Suppressor macrophage (primary cell): ENCODE data around the gene ANKHD1.

Experiments used
- DNase-seq, 4 experiments: peaks; one replicate each; pipeline ENCODE4 v3.0.0-alpha.2; 2020 to 2022

The ANKHD1 gene

DNA sequence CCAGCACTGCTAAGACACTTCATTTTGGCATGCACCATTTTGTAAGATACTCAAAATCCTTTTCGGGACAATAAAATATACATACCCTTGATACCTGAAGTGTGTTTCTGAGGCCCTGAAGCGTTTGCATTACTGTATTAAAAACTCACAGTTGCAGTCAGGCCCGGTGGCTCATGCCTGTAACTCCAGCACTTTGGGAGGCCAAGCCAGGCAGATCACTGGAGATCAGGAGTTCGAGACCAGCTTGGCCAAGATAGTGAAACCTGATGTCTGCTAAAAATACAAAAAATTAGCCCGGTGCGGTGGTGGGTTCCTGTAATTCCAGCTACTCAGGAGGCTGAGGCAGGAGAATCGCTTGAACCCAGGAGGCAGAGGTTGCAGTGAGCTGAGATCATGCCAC, 143.4 kb downstream of the ANKHD1 start:
- no peak for DNase-seq

DNA sequence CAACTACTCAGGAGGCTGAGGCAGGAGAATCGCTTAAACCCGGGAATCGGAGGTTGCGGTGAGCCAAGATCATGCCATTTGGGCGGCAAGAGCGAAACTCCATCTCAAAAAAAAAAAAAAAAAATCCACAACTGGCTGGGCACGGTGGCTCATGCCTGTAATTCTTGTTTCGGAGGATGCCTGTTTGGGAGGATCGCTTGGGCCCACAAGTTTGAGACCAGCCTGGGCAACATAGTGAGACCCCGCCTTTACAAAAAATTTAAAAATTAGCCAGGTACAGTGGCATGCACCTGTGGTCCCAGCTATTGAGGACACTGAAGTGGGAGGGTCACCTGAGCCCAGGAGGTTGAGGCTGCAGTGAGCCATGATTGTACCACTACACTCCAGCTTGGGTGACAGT, 144.0 kb downstream of the ANKHD1 start:
- no peak for DNase-seq

DNA sequence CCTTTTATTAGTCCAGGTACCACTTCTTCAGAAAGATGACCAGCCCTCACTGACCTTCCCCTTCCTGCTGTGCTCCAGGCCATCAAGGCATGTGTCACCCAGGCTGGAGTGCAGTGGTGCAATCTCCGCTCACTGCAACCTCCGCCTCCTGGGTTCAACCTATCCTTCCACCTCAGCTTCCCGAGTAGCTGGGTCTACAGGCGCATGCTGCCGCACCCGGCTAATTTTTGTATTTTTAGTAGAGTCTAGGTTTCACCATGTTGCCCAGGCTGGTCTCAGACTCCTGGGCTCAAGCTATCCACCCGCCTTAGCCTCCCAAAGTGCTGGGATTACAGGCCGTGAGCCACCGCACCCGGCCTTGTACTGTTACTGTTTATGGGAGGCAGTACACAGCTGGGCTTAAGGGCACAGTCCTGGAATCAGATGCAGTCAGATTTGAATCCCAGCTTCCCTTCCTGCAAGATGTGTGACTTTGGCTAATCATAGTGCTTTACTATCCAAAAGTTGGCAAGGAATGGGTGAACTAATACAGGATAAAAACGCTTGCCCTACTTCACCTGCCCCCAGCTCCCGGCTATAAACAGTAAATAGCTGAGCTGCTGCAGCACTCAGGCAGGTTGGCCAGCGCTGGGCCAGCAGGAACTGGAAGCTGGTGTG, 145.3 kb downstream of the ANKHD1 start:
- peak in 3 of 4 experiments; percentile 22 to 45 (median 41) for DNase-seq

DNA sequence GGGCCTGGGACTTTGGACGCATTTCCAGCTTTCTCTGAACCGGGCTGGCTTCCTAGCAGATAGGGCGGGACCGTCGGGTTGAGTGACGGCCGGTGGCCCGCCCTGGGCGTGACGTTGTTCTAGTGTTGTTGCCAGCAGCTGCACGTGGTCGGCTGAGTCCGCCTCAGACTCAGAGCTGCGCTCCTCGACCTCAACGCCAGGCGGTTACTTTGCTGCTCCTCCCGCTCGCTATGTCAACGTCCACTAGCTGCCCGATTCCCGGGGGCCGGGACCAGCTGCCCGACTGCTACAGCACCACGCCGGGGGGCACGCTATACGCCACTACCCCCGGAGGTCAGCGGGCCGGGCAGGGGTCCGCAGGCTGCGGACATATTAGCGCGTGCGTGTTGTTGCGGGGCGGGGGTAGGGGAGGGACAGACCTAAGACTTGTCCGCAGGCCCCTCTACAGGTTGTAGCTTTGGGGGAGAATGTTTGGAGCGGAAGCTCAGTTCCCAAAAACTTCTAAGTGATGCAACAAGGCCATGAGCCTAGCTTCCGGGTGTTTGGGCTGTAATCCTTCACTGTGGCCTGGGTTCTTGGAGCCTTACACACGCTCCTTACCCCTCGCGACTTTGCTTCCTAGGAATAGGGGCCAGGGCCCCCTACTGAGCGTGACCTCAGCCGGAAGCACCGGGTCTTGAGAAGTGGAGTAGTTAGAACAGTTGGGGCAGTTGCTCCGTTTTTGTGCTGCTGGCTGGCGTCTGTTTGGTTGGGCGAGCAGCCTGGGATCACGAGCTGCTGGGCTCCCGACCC, 146.1 kb downstream of the ANKHD1 start, which contains the start of gene EIF4EBP3:
EIF4EBP3 (plus strand) TSS at position 155 of the 792 bp plus-strand sequence; CDS start at position 231, 76 bp downstream.
- DNase-seq = peak; percentile 97 to 98 (median 97)

DNA sequence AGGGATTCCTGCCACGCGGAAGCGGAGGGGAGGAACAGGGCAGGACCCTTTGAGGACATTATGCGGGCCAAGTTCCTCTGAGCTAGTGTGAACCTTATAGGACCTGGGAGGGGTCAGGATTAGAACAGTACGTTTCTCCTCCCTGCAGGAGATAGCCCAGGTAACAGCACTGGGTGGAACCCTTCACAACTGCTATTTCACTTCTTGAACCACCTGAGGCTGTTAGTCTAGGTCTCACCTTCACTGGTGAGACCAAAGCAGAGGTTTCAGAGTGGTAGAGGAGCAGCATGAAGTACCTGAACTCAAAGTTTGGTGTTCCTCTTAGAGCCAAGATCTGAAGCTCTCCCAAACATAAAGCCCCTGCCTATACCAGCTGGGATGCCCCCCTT, 146.7 kb downstream of the ANKHD1 start:
- no peak for DNase-seq

DNA sequence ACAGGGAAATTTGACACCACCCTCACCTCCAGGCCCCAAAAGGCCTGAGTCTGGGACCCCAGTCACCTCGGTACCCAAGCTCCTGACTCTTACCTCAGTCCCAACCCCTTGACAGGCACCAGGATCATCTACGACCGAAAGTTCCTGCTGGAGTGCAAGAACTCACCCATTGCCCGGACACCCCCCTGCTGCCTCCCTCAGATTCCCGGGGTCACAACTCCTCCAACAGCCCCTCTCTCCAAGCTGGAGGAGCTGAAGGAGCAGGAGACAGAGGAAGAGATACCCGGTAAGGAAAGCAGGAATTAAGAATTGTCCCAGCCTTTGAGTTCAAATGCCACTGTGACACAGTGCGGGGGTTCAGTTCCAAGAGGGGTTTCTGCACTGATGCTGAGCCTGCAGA, 147.2 kb downstream of the ANKHD1 start:
- no peak for DNase-seq

DNA sequence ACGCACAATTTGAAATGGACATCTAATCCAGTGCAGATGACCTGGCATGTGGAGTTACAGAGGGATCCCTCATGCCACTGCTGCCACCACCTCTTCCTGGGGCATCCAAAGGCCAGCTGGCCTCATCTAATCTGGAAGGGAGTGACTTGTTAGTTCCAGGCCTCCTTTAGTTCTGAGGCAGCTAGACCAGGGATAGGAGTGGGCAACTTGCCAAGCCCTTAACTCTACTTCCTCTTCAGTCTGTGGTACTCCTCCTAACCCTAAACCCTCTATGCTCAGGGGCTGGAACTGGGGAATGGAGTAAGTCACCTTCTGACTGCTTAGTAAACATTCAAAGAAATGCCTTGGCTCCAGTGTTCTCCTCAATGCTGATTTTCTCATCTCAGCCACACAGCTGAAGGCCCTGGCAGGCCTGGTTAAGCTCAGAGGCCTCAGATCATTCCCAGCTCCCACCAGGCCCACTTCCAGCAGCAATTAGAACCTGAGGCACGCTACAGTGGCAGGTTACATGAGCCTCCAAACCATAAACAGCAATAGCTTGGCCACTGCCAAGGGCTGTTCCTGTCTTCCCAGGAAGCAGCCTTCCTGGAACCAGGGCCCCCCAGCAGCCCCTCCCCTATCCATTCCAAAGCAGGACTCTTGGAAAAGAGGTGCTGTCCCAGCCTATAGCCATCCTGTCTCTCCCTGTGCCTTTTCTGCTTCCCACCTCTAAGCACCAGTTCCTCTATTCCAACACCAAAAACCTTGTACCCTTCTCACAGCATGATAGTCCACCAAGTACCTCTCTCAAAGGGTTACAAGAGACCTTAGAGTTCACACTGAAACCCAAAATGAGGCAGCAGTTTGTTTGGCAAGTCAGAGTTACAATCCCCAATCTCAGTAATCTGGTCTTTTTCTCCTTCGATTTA, 147.9 kb downstream of the ANKHD1 start:
- peak; percentile 88 to 95 (median 92) for DNase-seq

DNA sequence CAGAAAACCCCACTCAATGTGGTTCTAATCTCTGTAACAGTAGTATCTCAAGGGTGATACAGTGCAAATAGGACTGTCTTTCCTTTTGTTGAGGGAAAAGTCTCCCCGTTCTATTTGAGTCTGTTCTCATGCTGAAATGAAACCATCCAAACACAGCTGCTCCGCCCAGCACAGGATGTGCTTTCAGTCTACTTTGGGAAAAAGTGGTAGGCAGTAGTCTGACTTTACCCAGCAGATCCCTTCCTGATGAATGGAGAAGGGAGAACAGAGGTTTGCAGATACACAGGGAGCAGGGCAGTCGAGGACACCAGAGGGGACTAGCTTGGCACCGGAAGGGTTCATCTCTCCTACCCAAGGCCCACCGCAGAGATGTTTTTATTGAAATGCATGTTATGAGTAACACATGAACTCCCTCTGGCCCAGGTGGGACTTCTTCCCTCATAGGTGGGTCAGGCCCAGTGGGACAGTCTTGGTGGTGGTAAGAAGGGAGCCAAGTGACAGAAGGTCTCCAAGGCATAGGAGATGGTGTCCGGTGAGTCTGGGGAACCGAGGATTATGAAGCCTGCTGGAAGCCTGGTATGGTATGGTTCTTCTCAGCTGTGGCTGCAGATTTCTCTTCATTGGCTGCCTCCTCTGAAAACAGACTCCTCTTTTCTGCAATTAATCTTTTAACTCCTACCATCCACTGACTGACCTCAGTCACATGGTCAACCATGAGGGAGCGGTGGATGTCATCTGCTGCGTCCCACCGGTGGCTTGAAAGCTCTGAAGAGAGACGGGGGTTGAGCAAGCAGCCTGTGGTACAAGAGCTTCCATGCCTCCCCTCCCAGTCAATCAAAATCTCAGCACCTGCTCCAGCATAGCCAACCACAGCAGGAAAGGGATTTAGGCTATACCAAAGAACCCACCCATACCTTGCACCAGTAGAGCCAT, 148.8 kb downstream of the ANKHD1 start:
- no peak for DNase-seq

DNA sequence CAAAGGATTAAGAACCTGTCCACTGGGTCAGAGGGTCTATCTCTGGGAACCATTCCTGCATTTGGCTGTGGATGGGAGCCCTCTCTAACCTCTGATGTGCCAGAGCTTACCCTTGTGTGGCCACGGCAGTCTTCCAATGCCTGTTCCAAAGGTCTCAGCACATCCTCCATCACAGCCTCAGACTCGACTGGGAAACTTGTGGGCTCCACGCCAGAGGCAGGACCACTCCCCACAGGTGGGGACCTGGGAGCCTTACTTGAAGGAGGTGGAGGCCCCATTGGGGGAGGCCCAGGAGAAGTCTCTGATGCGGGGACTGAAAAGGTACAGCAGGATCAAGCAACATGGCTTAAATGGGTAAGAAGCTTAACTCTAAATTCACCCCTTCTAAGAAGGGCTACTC, 150.2 kb downstream of the ANKHD1 start:
- no peak for DNase-seq

DNA sequence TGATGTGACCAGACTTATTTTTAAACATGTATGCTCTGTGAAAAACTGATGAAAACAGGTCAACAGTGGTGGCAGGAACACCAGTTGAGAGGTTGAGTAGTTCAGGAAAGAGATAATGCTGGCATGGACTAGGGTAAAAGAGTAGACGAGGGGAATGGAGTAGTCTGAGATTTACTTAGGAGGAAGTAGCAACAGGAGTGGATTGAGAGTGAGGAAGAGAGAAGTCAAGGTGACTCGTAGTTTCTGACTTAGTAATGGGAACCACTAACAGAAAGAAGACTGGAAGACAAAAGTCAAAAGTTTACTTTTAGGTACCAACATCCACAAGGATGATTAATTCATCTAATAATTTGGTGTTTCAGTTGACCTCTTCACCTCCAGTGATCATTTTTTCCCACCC, 152.0 kb downstream of the ANKHD1 start:
- peak in 2 of 4 experiments; percentile 22 to 43 for DNase-seq

DNA sequence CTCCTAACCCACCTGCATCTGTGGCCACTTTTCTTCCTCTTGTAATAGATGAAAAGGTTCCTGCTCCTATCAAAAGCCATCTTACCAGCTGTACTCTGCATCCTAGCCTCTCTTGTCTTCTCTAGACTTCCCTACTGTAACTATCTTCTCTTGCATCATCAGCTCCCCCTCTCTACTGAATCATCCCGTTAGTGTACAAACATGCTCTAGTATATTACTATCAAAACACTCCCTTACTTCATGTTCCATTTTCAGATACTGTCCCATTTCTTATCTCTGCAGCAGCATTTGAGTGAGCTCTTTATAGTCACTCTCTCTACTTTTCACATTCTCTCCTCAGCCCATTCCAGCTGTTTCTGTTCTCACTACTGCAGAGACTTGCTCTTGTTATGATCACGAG, 152.8 kb downstream of the ANKHD1 start:
- DNase-seq = peak in 2 of 4 experiments; percentile 47 to 58

DNA sequence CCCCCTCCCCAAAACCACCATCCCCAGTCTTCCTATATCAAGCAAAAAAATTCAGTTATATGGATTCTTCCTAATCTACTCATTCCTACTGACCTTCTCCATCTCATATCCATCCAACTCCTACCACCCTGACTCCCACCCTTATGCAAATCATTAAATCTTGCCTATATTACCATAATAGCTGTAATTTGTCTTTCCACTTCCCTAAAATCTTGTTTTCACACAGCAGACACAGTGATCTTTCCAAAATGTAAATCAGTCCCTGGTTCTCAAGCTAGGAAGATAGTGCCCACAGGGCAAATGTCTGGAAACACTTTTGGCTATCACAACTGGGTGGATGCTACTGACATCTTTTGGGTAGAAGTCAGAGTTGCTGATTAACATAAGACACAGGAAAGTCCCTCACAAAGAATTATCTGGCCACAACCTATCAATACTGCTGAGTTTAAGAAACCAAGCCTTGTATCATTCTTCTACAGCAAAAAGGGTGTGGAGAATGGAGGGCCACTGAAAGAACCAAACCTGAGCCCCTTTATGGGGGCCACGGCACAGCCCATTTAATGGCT, 154.2 kb downstream of the ANKHD1 start:
- DNase-seq = peak in 1 of 4 experiments; percentile 22

DNA sequence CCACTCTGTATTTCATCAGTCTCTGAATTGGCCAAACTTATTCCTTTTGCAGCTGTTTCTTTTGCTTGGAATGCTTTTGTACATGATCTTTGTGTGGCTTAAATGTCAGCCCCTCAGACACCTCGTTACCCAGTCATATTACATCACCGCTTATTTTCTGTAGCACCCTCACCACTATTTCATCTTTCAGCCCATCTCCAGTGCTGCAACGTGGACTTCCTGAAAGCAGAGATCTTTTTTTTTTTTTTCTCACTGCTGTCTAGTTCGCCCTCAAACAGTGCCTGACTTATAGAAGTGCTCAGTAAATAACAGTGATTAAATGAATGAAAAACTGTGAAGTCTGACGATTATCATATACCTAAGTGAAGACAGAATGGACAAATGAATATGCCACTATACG, 154.8 kb downstream of the ANKHD1 start:
- peak; percentile 40 to 69 (median 52) for DNase-seq

DNA sequence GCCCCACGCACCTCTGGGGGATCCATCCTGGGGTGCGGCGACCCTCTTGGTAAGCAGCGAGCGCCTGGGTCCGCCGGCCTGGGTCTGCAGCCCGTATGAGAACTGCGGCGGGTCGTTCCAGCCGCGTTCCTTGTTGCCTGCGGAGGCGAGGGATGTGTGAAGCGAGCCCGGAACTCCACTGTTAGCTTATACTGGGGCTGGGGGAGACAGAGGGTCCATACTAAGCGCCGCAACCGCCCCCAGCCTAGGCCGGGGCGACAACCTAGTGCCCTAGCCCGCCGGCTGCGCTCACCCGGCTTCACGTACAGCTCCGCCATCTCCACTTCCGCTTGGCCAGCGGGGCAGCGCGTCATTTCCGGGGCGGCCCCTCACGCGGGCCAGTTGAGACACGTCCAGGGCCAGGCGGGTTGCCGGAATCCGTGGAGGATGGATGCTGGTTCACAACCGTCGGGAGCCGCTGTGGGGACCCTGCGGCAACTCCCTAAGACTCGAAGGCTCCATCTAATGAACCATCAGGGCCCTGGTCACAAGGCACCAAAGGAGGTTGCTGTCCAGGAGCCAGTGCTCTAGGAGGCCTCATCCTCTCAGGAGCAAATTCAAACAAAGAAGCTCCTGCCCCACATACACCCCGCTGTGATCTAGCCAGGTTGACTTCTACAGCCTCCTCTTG, 155.6 kb downstream of the ANKHD1 start, which contains the start of gene SRA1:
SRA1 (minus strand) TSS at position 338 of the 670 bp plus-strand sequence; CDS start at position 317, 21 bp downstream.
- DNase-seq = peak; percentile 97 to 98 (median 97)

DNA sequence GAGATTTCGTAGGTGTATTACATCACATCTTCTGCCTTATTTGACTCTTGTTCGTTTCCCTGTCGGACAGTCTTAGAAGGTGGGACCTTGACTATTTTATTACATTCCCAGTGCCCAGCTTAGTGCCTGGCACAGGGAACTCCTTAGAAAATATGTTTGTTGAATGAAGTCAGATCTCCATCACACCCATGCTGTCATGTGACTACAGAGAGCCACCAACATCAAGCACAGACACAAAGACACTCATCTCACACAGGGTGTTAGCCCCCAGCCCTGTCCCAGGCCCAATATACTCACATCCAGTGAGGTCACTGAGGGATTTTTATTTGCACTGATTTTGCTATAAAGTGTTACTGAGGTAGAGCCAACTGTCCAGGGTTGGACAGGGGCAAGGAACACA, 156.3 kb downstream of the ANKHD1 start:
- no peak for DNase-seq

DNA sequence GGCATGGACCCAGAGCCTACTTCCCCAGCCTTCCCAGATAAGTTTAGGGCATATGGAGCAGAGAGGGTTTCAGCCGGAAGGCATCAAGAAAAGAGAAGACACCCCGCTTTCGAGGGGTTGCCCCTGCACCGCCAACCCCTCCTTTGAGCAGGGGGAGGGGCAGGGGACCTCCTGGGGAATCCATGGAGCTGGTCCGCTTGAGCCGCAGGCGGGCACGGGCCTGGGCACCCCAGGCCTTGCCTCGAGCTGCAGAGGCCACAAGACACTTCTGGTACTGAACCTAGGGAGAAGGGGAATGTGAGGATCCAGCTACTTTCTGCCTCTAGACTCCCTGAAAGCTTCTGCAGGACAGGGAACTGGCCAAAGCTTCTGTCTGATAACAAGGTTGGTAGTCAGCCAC, 156.9 kb downstream of the ANKHD1 start:
- DNase-seq = no peak

DNA sequence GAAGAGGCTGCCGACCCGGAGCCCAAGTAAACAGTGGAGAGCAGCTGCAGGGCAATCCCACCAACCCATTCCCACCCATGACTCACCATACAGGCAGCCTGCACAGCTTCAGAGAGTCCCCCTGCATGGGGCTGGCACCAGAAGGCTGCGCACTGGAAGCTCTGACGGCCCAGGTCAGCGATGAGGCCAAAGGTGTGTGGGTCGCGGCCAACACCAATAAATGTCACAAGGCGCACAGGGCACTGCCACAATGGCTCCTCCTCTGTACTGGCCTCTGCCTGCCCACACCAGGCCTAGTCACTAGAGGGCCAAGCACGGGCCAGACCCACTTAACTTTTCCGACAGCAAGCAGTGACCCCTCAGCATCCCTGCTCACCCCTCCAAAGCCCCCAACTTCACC, 158.6 kb downstream of the ANKHD1 start:
- no peak for DNase-seq

DNA sequence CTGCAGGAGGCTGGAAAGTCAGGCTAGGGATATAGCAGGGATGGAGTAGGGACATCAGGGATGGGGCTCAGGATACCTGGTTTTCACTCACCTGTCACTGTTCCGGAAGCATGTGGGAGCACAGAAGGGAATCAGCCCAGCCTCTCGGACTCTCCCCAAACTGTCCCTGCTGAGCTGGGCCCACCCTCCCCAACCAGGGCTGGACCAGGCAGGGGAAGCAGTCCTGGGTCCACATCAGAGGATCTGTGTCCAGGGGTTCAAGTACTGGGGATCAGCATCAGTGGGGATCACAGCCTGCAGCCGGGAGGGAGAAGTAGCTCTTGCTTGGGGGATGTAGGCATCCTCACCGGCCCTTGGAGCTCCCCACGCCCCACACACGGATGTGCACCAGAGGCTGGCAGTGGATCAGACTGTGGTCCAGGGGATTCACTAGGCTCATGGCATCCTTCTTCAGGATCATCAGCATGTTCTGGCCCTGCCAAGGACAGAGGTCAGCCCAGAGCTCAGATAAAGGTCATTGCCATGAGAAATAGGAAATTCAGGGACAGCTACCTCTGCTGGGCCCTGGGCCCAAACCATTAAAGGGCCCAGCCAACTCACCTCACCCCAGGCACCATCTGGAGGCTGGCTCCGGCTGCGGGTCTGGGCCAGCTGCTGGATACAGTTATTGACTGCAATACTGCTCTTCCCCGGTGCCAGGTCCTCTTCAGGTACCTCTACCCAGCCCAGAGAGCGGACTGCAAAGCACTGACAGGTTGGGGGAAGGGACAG, 160.3 kb downstream of the ANKHD1 start:
- no peak for DNase-seq

DNA sequence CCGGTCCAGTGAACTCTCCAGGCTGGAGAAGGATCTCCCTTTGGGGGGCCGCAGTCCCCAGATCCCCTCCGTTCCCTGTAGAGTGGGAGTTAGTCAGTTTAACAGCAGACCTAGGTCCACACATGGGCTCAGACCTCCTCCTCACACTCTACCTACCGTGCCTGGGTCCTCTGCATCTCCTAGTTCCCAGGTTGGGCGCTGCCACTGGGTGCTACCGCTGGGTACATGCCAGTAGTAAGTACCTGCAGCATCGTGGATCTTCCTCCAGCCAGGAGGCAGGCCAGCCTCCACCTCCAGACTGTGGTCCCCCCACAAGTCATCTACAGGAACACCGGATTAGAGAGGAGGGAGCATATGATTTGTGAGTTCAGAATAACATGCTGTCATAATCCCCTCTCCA, 162.0 kb downstream of the ANKHD1 start:
- DNase-seq = no peak
